WTC11 (cell line): ENCODE data around the gene PTCHD4. TPM values are rescaled to one million over a fixed set of nuclear protein-coding genes. Genes with fewer than 3 reads are reported as not detected.
"Not testable (repeated sequence)": the region's sequence is repeated elsewhere in the genome, so short reads cannot be mapped to it uniquely, and the experiment has no call there.

Source experiments
- ATAC-seq: fragments of 200-7000 bp; cut with Tn5 transposase; 2 replicates; pipeline ENCODE4 v1.10.0; 2021; ENCODE audit warnings: mild to moderate bottlenecking, moderate library complexity
- CTCF ChIA-PET: fragments of 300-600 bp; sonication (Branson Sonifier 250); formaldehyde crosslinking; loops from one replicate; lab custom pipeline; 2021; ENCODE audit warnings: antibody characterized with exemption; lab: Charles Lee
- POLR2A ChIA-PET: fragments of 350-600 bp; sonication (Branson Sonifier 250); formaldehyde crosslinking; loops from one replicate; lab custom pipeline; 2021; ENCODE audit warnings: antibody characterized with exemption; lab: Charles Lee
- DNase-seq: peaks from one replicate; pipeline ENCODE4 v3.0.0; 2021; ENCODE audit warnings: low spot score
- H3K27ac Mint-ChIP-seq: 2 replicates; pipeline ENCODE4 v1.8.0; 2021; ENCODE audit warnings: mixed read lengths
- H3K27me3 Mint-ChIP-seq: 2 replicates; pipeline ENCODE4 v1.8.0; 2021; ENCODE audit warnings: low read depth, mild to moderate bottlenecking, moderate library complexity, mixed read lengths
- H3K36me3 Mint-ChIP-seq: 2 replicates; pipeline ENCODE4 v1.8.0; 2021; ENCODE audit warnings: mixed read lengths
- H3K4me1 Mint-ChIP-seq: 2 replicates; pipeline ENCODE4 v1.8.0; 2022; ENCODE audit warnings: mixed read lengths
- H3K4me3 Mint-ChIP-seq: 2 replicates; pipeline ENCODE4 v1.8.0; 2021; ENCODE audit warnings: mild to moderate bottlenecking, moderate library complexity, mixed read lengths
- H3K9me3 Mint-ChIP-seq: 2 replicates; pipeline ENCODE4 v1.8.0; 2021; ENCODE audit warnings: mixed read lengths
- CREM ChIP-seq: sonication (generic); formaldehyde crosslinking; IDR thresholded peaks from 2 replicates; pipeline ENCODE4 v1.8.1; 2022; ENCODE audit warnings: mild to moderate bottlenecking, missing genetic modification reagents, moderate library complexity
- EMX1 ChIP-seq: fragments of 250-450 bp; sonication (Bioruptor Pico); IDR thresholded peaks from 2 replicates; pipeline ENCODE4 v1.8.0; 2021; ENCODE audit warnings: mild to moderate bottlenecking
- ERG ChIP-seq: fragments of 250-450 bp; sonication (Bioruptor Pico); IDR thresholded peaks from 2 replicates; pipeline ENCODE4 v1.8.0; 2021; ENCODE audit warnings: mild to moderate bottlenecking
- FOXJ3 ChIP-seq: sonication (generic); formaldehyde crosslinking; IDR thresholded peaks from 2 replicates; pipeline ENCODE4 v1.9.0; 2021; ENCODE audit warnings: missing genetic modification reagents, mild to moderate bottlenecking, borderline replicate concordance
- FOXP1 ChIP-seq: sonication (generic); formaldehyde crosslinking; IDR thresholded peaks from 2 replicates; pipeline ENCODE4 v1.8.0; 2022; ENCODE audit warnings: missing genetic modification reagents, mild to moderate bottlenecking, moderate library complexity, borderline replicate concordance
- FOXP4 ChIP-seq: sonication (generic); formaldehyde crosslinking; IDR thresholded peaks from 2 replicates; pipeline ENCODE4 v1.8.0; 2022; ENCODE audit warnings: mild to moderate bottlenecking, missing genetic modification reagents
- IRF1 ChIP-seq: sonication (generic); formaldehyde crosslinking; IDR thresholded peaks from 2 replicates; pipeline ENCODE4 v1.8.0; 2023; ENCODE audit warnings: missing genetic modification reagents
- IRF2 ChIP-seq: sonication (generic); formaldehyde crosslinking; IDR thresholded peaks from 2 replicates; pipeline ENCODE4 v1.8.0; 2022; ENCODE audit warnings: low read depth, missing genetic modification reagents, borderline replicate concordance
- JAZF1 ChIP-seq: fragments of 250-450 bp; sonication (Bioruptor Pico); IDR thresholded peaks from 2 replicates; pipeline ENCODE4 v1.9.0; 2021; ENCODE audit warnings: moderate library complexity, mild to moderate bottlenecking, inconsistent platforms
- JUN ChIP-seq: sonication (generic); formaldehyde crosslinking; IDR thresholded peaks from 2 replicates; pipeline ENCODE4 v1.8.0; 2023; ENCODE audit warnings: mild to moderate bottlenecking, missing genetic modification reagents
- NFYB ChIP-seq: sonication (generic); formaldehyde crosslinking; conservative IDR thresholded peaks from 2 replicates; pipeline ENCODE4 v1.8.0; 2022; ENCODE audit warnings: low read depth, missing genetic modification reagents
- PREB ChIP-seq: sonication (generic); formaldehyde crosslinking; IDR thresholded peaks from 2 replicates; pipeline ENCODE4 v1.8.1; 2022; ENCODE audit warnings: mild to moderate bottlenecking, missing genetic modification reagents, moderate library complexity, borderline replicate concordance
- SMAD3 ChIP-seq: sonication (generic); formaldehyde crosslinking; IDR thresholded peaks from 2 replicates; pipeline ENCODE4 v1.8.0; 2022; ENCODE audit warnings: missing genetic modification reagents, mild to moderate bottlenecking, borderline replicate concordance
- TCF7 ChIP-seq: sonication (generic); formaldehyde crosslinking; IDR thresholded peaks from 2 replicates; pipeline ENCODE4 v1.8.0; 2022; ENCODE audit warnings: mild to moderate bottlenecking, low read depth, missing genetic modification reagents, moderate library complexity
- ZBTB43 ChIP-seq: sonication (generic); formaldehyde crosslinking; IDR thresholded peaks from 2 replicates; pipeline ENCODE4 v1.8.1; 2023; ENCODE audit warnings: mild to moderate bottlenecking, missing genetic modification reagents
- ZNF219 ChIP-seq: sonication (generic); formaldehyde crosslinking; IDR thresholded peaks from 2 replicates; pipeline ENCODE4 v1.8.0; 2023; ENCODE audit warnings: missing genetic modification reagents, mild to moderate bottlenecking, borderline replicate concordance
- ZNF416 ChIP-seq: fragments of 250-450 bp; sonication (Bioruptor Pico); IDR thresholded peaks from 2 replicates; pipeline ENCODE4 v1.9.0; 2021; ENCODE audit warnings: mild to moderate bottlenecking, inconsistent platforms
- ZNF512 ChIP-seq: sonication (generic); formaldehyde crosslinking; IDR thresholded peaks from 2 replicates; pipeline ENCODE4 v1.8.1; 2022; ENCODE audit warnings: missing genetic modification reagents, borderline replicate concordance
- total RNA-seq: library from RNA; stranded (reverse); gene quantifications from 3 replicates; pipeline ENCODE4 v1.2.3, GENCODE V29; 2021
- TF ChIP-seq, protein P1 (sequence below): sonication (generic); formaldehyde crosslinking; IDR thresholded peaks from 2 replicates; pipeline ENCODE4 v1.8.1; 2023; ENCODE audit warnings: mild to moderate bottlenecking, moderate library complexity, missing genetic modification reagents

PTCHD4 gene
- total RNA-seq, 1 experiment from 2014 or later: 1.6 TPM

- ChIA-PET CTCF (no interaction called here), POLR2A (no interaction called here)
Measured at GRCh38 chr6:48109944-48110343, 1.1 kb downstream of the PTCHD4 start.

DNA sequence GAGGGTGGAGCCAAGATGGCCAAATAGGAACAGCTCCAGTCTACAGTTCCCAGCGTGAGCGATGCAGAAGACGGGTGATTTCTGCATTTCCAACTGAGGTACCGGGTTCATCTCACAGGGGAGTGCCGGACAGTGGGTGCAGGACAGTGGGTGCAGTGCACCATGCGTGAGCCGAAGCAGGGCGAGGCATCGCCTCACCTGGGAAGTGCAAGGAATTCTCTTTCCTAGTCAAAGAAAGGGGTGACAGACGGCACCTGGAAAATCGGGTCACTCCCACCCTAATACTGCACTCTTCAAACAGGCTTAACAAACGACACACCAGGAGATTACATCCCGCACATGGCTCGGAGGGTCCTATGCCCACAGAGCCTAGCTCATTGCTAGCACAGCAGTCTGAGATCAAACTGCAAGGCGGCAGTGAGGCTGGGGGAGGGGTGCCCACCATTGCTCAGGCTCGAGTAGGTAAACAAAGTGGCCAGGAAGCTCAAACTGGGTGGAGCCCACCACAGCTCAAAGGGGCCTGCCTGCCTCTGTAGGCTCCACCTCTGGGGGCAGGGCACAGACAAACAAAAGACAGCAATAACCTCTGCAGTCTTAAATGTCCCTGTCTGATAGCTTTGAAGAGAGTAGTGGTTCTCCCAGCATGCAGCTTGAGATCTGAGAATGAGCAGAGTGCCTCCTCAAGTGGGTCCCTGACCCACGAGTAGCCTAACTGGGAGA lies 8.4 kb downstream of the PTCHD4 start:
- POLR2A ChIA-PET: not testable (repeated sequence)
- H3K4me1 Mint-ChIP-seq: peaks cover 36% of the 10 kb centered on the region
- peaks cover 76% of the 10 kb centered on the region for H3K36me3 Mint-ChIP-seq

More at GRCh38 chr6:48109944-48110343, 1.1 kb downstream of the PTCHD4 start:
- Mint-ChIP-seq H3K4me1 (peaks cover 60% of the 10 kb centered on the region), H3K36me3 (peaks cover 28% of the 10 kb centered on the region), H3K4me3 (peak overlapping the region; percentile 83), H3K9me3 (peaks cover 19% of the 10 kb centered on the region), H3K27ac (peak overlapping the region; percentile 91; the same call in 1 of the 2 replicates), H3K27me3 (no peaks in the 10 kb centered on the region; the same call in 1 of the 2 replicates)
- ATAC-seq: no peak
- DNase-seq: no peak
- no peak for TF ChIP-seq FOXP4 (CRISPR knock-in tag)
- no peak for TF ChIP-seq CREM
- no peak for TF ChIP-seq EMX1 (CRISPR knock-in tag)
- no peak for TF ChIP-seq FOXJ3 (CRISPR knock-in tag)
- no peak for TF ChIP-seq IRF2 (CRISPR knock-in tag)
- TF ChIP-seq, protein P1, sequence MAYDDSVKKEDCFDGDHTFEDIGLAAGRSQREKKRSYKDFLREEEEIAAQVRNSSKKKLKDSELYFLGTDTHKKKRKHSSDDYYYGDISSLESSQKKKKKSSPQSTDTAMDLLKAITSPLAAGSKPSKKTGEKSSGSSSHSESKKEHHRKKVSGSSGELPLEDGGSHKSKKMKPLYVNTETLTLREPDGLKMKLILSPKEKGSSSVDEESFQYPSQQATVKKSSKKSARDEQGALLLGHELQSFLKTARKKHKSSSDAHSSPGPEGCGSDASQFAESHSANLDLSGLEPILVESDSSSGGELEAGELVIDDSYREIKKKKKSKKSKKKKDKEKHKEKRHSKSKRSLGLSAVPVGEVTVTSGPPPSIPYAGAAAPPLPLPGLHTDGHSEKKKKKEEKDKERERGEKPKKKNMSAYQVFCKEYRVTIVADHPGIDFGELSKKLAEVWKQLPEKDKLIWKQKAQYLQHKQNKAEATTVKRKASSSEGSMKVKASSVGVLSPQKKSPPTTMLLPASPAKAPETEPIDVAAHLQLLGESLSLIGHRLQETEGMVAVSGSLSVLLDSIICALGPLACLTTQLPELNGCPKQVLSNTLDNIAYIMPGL: no peak
- no peak for TF ChIP-seq IRF1 (CRISPR knock-in tag)
- TF ChIP-seq NFYB (CRISPR knock-in tag): no peak
- no peak for TF ChIP-seq PREB (CRISPR knock-in tag)
- TF ChIP-seq JUN (CRISPR knock-in tag): no peak
- no peak for TF ChIP-seq ZBTB43 (CRISPR knock-in tag)
- TF ChIP-seq TCF7 (CRISPR knock-in tag): no peak
- no peak for TF ChIP-seq JAZF1 (CRISPR knock-in tag)
- TF ChIP-seq FOXP1: no peak
- no peak for TF ChIP-seq ERG
- TF ChIP-seq ZNF219 (CRISPR knock-in tag): no peak
- no peak for TF ChIP-seq ZNF512 (CRISPR knock-in tag)
- TF ChIP-seq ZNF416 (CRISPR knock-in tag): no peak
- no peak for TF ChIP-seq SMAD3 (CRISPR knock-in tag)

More for the DNA sequence above, 8.4 kb downstream of the PTCHD4 start:
- ATAC-seq, H3K27me3 Mint-ChIP-seq, DNase-seq, CTCF ChIA-PET, H3K4me3 Mint-ChIP-seq, H3K27ac Mint-ChIP-seq: not testable (repeated sequence)
- peaks cover 48% of the 10 kb centered on the region for H3K9me3 Mint-ChIP-seq
